Cortex of kidney (tissue), 1 donor: Measurements from ENCODE around the gene IQGAP2.
"Not testable (repeated sequence)": the region's sequence is repeated elsewhere in the genome, so short reads cannot be mapped to it uniquely, and the experiment has no call there.

Experiments
- DNase-seq: peaks from one replicate; lab custom pipeline; 2025; lab: John Stamatoyannopoulos, UW

IQGAP2 gene

GRCh38 chr5:76504901-76505564, 101.9 kb downstream of the IQGAP2 start:
- DNase-seq: no peak

- DNase-seq: no peak
These were observed 110.4 kb downstream of the IQGAP2 start for GRCh38 chr5:76513476-76513875.

- DNase-seq: no peak
These were observed 111.2 kb downstream of the IQGAP2 start for GRCh38 chr5:76514292-76514691.

GRCh38 chr5:76514713-76515112, 111.6 kb downstream of the IQGAP2 start:
- DNase-seq: no peak

GRCh38 chr5:76517334-76517733, 114.2 kb downstream of the IQGAP2 start:
- no peak for DNase-seq

- DNase-seq: not testable (repeated sequence)
These were observed 115.2 kb downstream of the IQGAP2 start for GRCh38 chr5:76518246-76518645.

- no peak for DNase-seq
These were observed 118.2 kb downstream of the IQGAP2 start for GRCh38 chr5:76521240-76521758.

- DNase-seq: no peak
These were observed 119.2 kb downstream of the IQGAP2 start for GRCh38 chr5:76522103-76522935.

GRCh38 chr5:76524101-76524835, 121.2 kb downstream of the IQGAP2 start:
- no peak for DNase-seq

GRCh38 chr5:76524868-76525267, 121.8 kb downstream of the IQGAP2 start:
- DNase-seq: no peak

- no peak for DNase-seq
These were observed 122.9 kb downstream of the IQGAP2 start for GRCh38 chr5:76525956-76526355.

GRCh38 chr5:76526950-76527583, 124.0 kb downstream of the IQGAP2 start:
- no peak for DNase-seq

GRCh38 chr5:76527685-76528161, 124.6 kb downstream of the IQGAP2 start:
- DNase-seq: no peak

GRCh38 chr5:76528547-76529331, 125.7 kb downstream of the IQGAP2 start:
- no peak for DNase-seq

GRCh38 chr5:76529464-76530344, 126.6 kb downstream of the IQGAP2 start:
- no peak for DNase-seq

- no peak for DNase-seq
These were observed 129.0 kb downstream of the IQGAP2 start for GRCh38 chr5:76532052-76532451.

GRCh38 chr5:76532973-76533372, 129.9 kb downstream of the IQGAP2 start:
- DNase-seq: no peak

- no peak for DNase-seq
These were observed 132.5 kb downstream of the IQGAP2 start for GRCh38 chr5:76535577-76535976.

- no peak for DNase-seq
These were observed 134.0 kb downstream of the IQGAP2 start for GRCh38 chr5:76537073-76537543.

- no peak for DNase-seq
These were observed 139.2 kb downstream of the IQGAP2 start for GRCh38 chr5:76542241-76542640.
